Activated CD8-positive, alpha-beta T cell treated with anti-CD3 and anti-CD28 coated beads, Interleukin-2, amount 10 ng/mL, durations not matched to agents 7 days and 5 days (primary cell): ENCODE data around the gene AP3M1. TPM values are rescaled to one million over a fixed set of nuclear protein-coding genes. Genes with fewer than 3 reads are reported as not detected.
A peak's percentile ranks its signal among the peaks of the same experiment; 100 is the strongest.
"Not testable (repeated sequence)": the region's sequence is repeated elsewhere in the genome, so short reads cannot be mapped to it uniquely, and the experiment has no call there.

Source experiments
- ATAC-seq: fragments of 150-1000 bp; cut with Tn5 transposase; one replicate; pipeline ENCODE4 v1.10.0; 2021; ENCODE audit warnings: moderate library complexity
- CTCF ChIA-PET: fragments of 350-600 bp; sonication (Branson Sonifier 250); formaldehyde crosslinking; loops from one replicate; lab custom pipeline; 2021; ENCODE audit warnings: antibody characterized with exemption; lab: Charles Lee
- POLR2A ChIA-PET: fragments of 350-600 bp; sonication (Branson Sonifier 250); formaldehyde crosslinking; loops from one replicate; lab custom pipeline; 2021; ENCODE audit warnings: antibody characterized with exemption; lab: Charles Lee
- DNase-seq: peaks from one replicate; pipeline ENCODE4 v3.0.0-alpha.2; 2020
- H3K27ac Mint-ChIP-seq: one replicate; pipeline ENCODE4 v1.8.0; 2021; ENCODE audit warnings: mild to moderate bottlenecking, mixed read lengths
- H3K27me3 Mint-ChIP-seq: one replicate; pipeline ENCODE4 v1.8.0; 2021; ENCODE audit warnings: low read depth, mixed read lengths
- H3K36me3 Mint-ChIP-seq: one replicate; pipeline ENCODE4 v1.8.0; 2021; ENCODE audit warnings: low read depth, mixed read lengths
- H3K4me1 Mint-ChIP-seq: one replicate; pipeline ENCODE4 v1.8.0; 2021; ENCODE audit warnings: low read depth, mixed read lengths
- H3K4me3 Mint-ChIP-seq: one replicate; pipeline ENCODE4 v1.8.0; 2021; ENCODE audit warnings: mild to moderate bottlenecking, mixed read lengths
- H3K9me3 Mint-ChIP-seq: one replicate; pipeline ENCODE4 v1.8.0; 2022; ENCODE audit warnings: mixed read lengths; ENCODE audit not compliant: insufficient read depth
- total RNA-seq, 2 experiments: library from RNA; stranded (reverse); gene quantifications; one replicate each; pipeline ENCODE4 v1.2.3, GENCODE V29; 2021

AP3M1 gene
- total RNA-seq = 10 to 100 TPM; 44.2 to 49.1 TPM

DNA sequence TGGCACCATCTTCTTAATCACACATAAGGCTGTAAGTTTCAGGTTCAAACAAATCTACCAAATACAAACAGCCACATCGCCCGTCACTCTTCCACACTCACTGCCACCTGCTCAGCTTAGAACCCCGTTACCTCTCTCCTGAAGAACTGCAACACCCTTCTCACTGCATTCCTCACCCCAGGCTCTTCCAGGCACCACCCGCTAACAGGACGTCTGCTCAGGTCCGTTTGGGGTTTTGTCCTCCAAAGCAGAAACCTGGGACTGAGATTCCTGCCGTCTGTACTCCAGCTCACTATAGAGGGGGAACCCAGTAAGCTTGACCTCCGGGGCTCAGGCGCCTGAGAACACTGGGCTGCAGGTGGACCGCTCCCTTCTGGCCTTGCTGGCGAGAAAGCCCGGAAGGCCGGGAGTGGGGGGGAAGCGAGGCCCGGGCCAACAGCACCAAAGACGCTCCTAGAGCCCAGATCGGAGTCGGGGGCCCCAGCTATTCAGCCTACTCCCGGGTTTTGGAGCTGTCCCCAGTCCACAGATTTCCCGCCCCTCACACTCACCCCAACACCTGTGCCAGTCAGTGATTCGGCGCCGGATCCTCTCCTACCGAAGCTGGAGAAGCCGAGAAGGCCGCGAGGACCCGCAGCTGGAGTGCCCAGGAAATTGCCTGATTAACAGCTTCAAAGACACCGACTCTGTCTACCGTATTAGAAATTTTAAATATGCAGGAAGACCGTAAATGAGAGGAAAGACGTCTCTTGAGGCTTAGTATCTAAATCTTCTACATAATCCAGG lies at the start of gene AP3M1:
Gene AP3M1 (minus strand): TSS at position 625 of the 786 bp plus-strand sequence. CDS start 12,449 bp downstream, outside the sequence.
- peaks cover 30% of the 10 kb centered on the region for H3K4me1 Mint-ChIP-seq
- DNase-seq = peak; percentile 88
- no peaks in the 10 kb centered on the region for H3K27me3 Mint-ChIP-seq
- POLR2A ChIA-PET = interaction anchor here (0.5 to 2.6 kb wide), 15 partner anchors 15 to 734 kb away, joined by 3 to 20 read pairs (median 4); no protein-coding TSS in a partner anchor
- ATAC-seq = peak; percentile 70
- no peak within 1 kb of the TSS for H3K27ac Mint-ChIP-seq
- H3K36me3 Mint-ChIP-seq = peaks cover 12% of the 10 kb centered on the region
- CTCF ChIA-PET = interaction anchor here (0.7 to 5.0 kb wide), 7 partner anchors 12 to 1086 kb away, joined by 3 to 27 read pairs (median 5); partner anchors contain the start of gene COMTD1
- H3K4me3 Mint-ChIP-seq = no peak within 1 kb of the TSS
- no peaks in the 10 kb centered on the region for H3K9me3 Mint-ChIP-seq

DNA sequence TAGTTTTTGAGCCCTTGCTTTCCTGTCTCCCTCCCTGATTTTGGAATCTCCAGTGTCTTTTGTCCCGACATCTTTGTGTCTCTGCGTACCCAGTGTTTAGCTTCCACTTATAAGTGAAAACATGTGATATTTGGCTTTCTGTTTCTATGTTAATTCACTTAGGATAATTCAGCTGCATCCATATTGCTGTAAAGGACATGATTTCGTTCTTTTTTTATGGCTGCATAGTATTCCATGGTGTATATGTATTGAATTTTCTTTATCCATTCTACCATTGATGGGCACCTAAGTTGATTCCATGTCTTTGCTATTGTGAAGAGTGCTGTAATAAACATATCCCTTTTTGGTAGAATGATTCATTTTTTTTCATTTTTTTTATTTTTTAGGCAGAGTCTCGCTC lies 48.7 kb upstream of the AP3M1 start:
- ATAC-seq (no peak), DNase-seq (no peak)
- Mint-ChIP-seq H3K27me3 (no peaks in the 10 kb centered on the region), H3K36me3 (peaks cover 18% of the 10 kb centered on the region), H3K4me3 (no peak overlapping the region), H3K4me1 (peaks cover 10% of the 10 kb centered on the region), H3K27ac (no peak overlapping the region), H3K9me3 (peaks cover 3% of the 10 kb centered on the region)
- POLR2A ChIA-PET = no interaction called here
- CTCF ChIA-PET = interaction anchor here (0.7 to 0.8 kb wide), 2 partner anchors 8 to 15 kb away, joined by 3 to 4 read pairs; no protein-coding TSS in a partner anchor

GRCh38 chr10:74194999-74195398 lies 44.4 kb upstream of the AP3M1 start:
- Mint-ChIP-seq H3K36me3 (peaks cover 8% of the 10 kb centered on the region), H3K27ac (no peak overlapping the region), H3K4me3 (no peak overlapping the region), H3K9me3 (peaks cover 3% of the 10 kb centered on the region), H3K4me1 (peaks cover 30% of the 10 kb centered on the region), H3K27me3 (no peaks in the 10 kb centered on the region)
- ATAC-seq (no peak), DNase-seq (no peak)
- POLR2A ChIA-PET = interaction anchor here (0.9 kb wide), 1 partner anchor 15 kb away, joined by 3 read pairs; no protein-coding TSS in a partner anchor
- CTCF ChIA-PET = no interaction called here

DNA sequence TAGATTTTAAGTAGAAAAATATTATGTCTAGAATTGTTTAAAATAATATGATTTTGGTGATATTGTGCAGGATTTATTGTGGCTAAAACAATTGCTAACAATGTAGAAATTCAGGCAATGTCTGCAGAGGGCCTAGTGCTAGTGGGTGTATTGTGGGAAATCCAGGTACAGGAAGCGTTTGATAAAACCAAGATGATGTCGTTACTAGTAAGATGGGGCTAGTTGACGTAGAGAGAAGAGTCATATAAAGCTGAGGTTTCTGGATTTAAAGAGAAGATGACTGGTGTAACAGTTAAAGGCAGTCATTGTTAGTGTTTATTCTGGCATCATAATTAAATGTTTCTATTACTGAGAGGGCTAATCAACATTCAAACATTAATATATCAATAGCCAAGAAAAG lies 43.9 kb upstream of the AP3M1 start:
- no peak overlapping the region for H3K4me3 Mint-ChIP-seq
- H3K27me3 Mint-ChIP-seq = no peaks in the 10 kb centered on the region
- H3K27ac Mint-ChIP-seq = peak overlapping the region; percentile 7
- no peak for DNase-seq
- POLR2A ChIA-PET = interaction anchor here (0.9 kb wide), 1 partner anchor 14 kb away, joined by 3 read pairs; no protein-coding TSS in a partner anchor
- H3K9me3 Mint-ChIP-seq = peaks cover 3% of the 10 kb centered on the region
- peaks cover 8% of the 10 kb centered on the region for H3K36me3 Mint-ChIP-seq
- peak; percentile 62 for ATAC-seq
- H3K4me1 Mint-ChIP-seq = peaks cover 35% of the 10 kb centered on the region
- CTCF ChIA-PET = no interaction called here

DNA sequence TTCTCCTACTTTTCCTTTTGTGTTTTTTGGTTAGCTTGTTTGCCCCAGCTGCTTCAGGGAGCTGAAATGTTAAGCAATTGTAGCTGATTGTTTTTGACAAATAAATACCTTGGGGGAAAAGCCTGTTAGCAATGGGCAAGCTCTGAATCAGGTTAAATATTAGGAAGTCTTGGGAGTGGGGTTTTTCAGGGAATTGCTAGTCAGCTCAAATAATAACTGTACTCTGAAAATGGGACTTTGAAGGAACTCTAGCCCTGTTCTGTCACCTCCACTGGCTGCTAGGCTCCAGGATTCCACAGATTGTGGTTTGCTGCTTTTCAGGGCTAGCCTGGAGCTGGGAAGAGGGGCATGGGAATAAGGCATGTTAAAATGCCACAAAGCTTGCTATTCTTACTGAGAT lies 39.9 kb upstream of the AP3M1 start:
- Mint-ChIP-seq H3K4me1 (peaks cover 47% of the 10 kb centered on the region), H3K36me3 (peaks cover 5% of the 10 kb centered on the region), H3K27ac (peak overlapping the region; percentile 89), H3K27me3 (no peaks in the 10 kb centered on the region), H3K4me3 (peak overlapping the region; percentile 61), H3K9me3 (peaks cover 3% of the 10 kb centered on the region)
- DNase-seq (no peak), ATAC-seq (no peak)
- ChIA-PET POLR2A (interaction anchor here (0.6 to 2.6 kb wide), 4 partner anchors 13 to 47 kb away, joined by 3 to 16 read pairs (median 7); partner anchors contain the start of genes ADK and AP3M1), CTCF (interaction anchor here (0.8 to 3.3 kb wide), 8 partner anchors 12 to 1040 kb away, joined by 3 to 18 read pairs (median 5); partner anchors contain the start of gene AP3M1)

DNA sequence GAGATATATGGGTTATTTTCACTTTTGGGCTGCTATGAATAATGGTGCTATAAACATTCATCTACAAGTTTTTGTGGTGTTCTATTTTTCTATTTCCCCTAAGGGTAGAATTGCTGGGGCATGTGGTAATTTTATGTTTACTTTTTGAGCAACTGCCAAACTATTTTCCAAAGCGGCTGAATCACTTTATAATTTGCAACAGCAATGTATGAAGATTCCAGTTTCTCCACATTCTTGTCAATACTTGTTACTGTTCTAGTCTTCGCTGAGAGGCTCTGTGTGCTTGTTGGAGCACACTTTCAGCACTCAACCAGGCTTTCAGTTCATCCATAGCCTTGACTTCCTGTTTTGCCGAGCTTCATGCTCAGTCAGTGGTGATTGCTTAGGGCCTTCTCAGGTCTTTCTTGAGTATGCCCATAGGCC lies 39.4 kb upstream of the AP3M1 start:
- peaks cover 45% of the 10 kb centered on the region for H3K4me1 Mint-ChIP-seq
- ATAC-seq = peak; percentile 87
- peak; percentile 51 for DNase-seq
- ChIA-PET CTCF (interaction anchor here (0.8 to 3.3 kb wide), 10 partner anchors 10 to 1040 kb away, joined by 3 to 18 read pairs (median 4); partner anchors contain the start of gene AP3M1), POLR2A (interaction anchor here (0.6 to 2.6 kb wide), 4 partner anchors 13 to 47 kb away, joined by 3 to 16 read pairs (median 7); partner anchors contain the start of genes ADK and AP3M1)
- peak overlapping the region; percentile 61 for H3K4me3 Mint-ChIP-seq
- peaks cover under 1% of the 10 kb centered on the region for H3K9me3 Mint-ChIP-seq
- peaks cover 5% of the 10 kb centered on the region for H3K36me3 Mint-ChIP-seq
- no peaks in the 10 kb centered on the region for H3K27me3 Mint-ChIP-seq
- H3K27ac Mint-ChIP-seq = peak overlapping the region; percentile 89

DNA sequence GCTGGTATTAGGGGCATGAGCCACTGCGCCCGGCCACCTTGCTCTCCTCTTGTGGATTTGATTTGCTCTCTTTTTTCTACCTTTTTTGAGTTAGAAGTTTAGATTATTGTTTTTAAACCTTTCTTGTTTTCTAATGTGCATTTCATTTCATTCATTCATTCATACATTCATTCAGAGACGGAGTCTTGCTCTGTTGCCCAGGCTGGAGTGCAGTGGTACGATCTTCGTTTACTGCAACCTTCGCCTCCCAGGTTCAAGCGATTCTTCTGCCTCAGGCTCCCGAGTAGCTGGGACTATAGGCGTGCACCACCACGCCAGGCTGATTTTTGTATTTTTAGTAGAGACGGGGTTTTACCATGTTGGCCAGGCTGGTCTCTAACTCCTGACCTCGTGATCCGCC lies 38.0 kb upstream of the AP3M1 start:
- not testable (repeated sequence) for H3K27ac Mint-ChIP-seq, DNase-seq, H3K36me3 Mint-ChIP-seq, H3K4me3 Mint-ChIP-seq, ATAC-seq, H3K27me3 Mint-ChIP-seq, H3K9me3 Mint-ChIP-seq
- ChIA-PET CTCF (interaction anchor here (1.3 to 2.1 kb wide), 2 partner anchors 9 to 11 kb away, joined by 4 to 11 read pairs; no protein-coding TSS in a partner anchor), POLR2A (interaction anchor here (2.3 to 2.6 kb wide), 2 partner anchors 11 to 37 kb away, joined by 9 to 16 read pairs; partner anchors contain the start of genes ADK and AP3M1)
- H3K4me1 Mint-ChIP-seq = peaks cover 33% of the 10 kb centered on the region

DNA sequence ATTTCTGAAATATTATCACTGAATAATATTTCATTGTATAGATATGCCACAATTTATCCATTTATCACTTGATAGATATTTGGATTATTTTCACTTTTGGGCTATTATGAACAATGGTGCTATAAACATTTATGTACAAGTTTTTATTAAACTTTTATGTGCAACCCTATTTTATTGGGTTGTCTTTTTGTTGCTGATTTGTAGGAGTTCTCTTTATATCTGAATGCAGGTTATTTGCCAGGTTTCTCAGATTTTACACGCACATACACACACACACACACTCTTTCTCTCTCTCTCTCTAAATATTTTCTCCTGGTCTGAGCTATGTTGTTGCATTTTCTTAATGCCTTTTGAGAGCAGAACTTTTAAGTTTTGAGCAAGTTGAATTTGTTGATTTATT lies 36.6 kb upstream of the AP3M1 start:
- H3K4me3 Mint-ChIP-seq = no peak overlapping the region
- ChIA-PET CTCF (interaction anchor here (1.1 kb wide), 1 partner anchor 27 kb away, joined by 10 read pairs; no protein-coding TSS in a partner anchor), POLR2A (interaction anchor here (1.2 kb wide), 1 partner anchor 10 kb away, joined by 3 read pairs; no protein-coding TSS in a partner anchor)
- ATAC-seq (no peak), DNase-seq (no peak)
- peaks cover 29% of the 10 kb centered on the region for H3K4me1 Mint-ChIP-seq
- H3K9me3 Mint-ChIP-seq = no peaks in the 10 kb centered on the region
- H3K27ac Mint-ChIP-seq = no peak overlapping the region
- no peaks in the 10 kb centered on the region for H3K27me3 Mint-ChIP-seq
- peaks cover 4% of the 10 kb centered on the region for H3K36me3 Mint-ChIP-seq

GRCh38 chr10:74186678-74187077 lies 36.0 kb upstream of the AP3M1 start:
- DNase-seq (no peak), ATAC-seq (no peak)
- no peak overlapping the region for H3K4me3 Mint-ChIP-seq
- peaks cover 4% of the 10 kb centered on the region for H3K36me3 Mint-ChIP-seq
- peaks cover 33% of the 10 kb centered on the region for H3K4me1 Mint-ChIP-seq
- CTCF ChIA-PET = interaction anchor here (1.1 kb wide), 1 partner anchor 27 kb away, joined by 10 read pairs; no protein-coding TSS in a partner anchor
- POLR2A ChIA-PET = interaction anchor here (1.2 kb wide), 1 partner anchor 9 kb away, joined by 3 read pairs; no protein-coding TSS in a partner anchor
- H3K9me3 Mint-ChIP-seq = no peaks in the 10 kb centered on the region
- no peaks in the 10 kb centered on the region for H3K27me3 Mint-ChIP-seq
- H3K27ac Mint-ChIP-seq = no peak overlapping the region

DNA sequence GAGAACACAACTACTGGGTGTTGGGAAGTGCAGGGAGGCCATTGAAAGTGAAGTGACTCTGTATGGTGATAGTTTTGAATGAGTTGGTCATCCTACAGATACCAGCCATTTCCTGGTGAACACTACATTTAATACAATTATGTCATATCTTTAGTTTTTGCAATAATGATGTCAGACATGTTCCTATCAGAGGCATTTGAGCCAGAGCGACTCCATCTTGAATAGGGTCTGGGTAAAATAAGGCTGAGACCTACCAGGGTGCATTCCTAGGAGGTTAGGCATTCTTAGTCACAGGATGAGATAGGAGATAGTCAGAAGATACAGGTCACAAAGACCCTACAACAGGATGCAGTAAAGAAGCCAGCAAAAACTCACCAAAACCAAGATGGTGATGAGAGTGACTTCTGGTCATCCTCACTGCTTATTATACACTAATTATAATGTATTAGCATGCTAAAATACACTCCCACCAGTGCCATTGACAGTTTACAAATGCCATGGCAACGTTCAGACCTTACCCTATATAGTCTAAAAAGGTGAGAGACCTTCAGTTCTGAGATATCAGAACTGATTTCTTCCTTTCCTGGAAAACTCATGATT lies 28.6 kb upstream of the AP3M1 start:
- ChIA-PET CTCF (interaction anchor here (0.6 to 2.1 kb wide), 2 partner anchors 10 kb away, joined by 4 to 11 read pairs; no protein-coding TSS in a partner anchor), POLR2A (no interaction called here)
- H3K36me3 Mint-ChIP-seq = no peaks in the 10 kb centered on the region
- H3K27ac Mint-ChIP-seq = peak overlapping the region; percentile 58
- H3K4me1 Mint-ChIP-seq = peaks cover 39% of the 10 kb centered on the region
- ATAC-seq (no peak), DNase-seq (no peak)
- no peaks in the 10 kb centered on the region for H3K9me3 Mint-ChIP-seq
- H3K4me3 Mint-ChIP-seq = no peak overlapping the region
- no peaks in the 10 kb centered on the region for H3K27me3 Mint-ChIP-seq
